OCI-LY1 (cell line): Measurements from ENCODE around the gene NPAT.

ENCODE experiments used
- CTCF ChIP-seq: fragments of 200-600 bp; sonication (generic), shearing (Covaris generic); IDR thresholded peaks from 2 replicates; pipeline ENCODE4 v1.5.1; 2017; ENCODE audit warnings: mild to moderate bottlenecking, antibody characterized with exemption, low read length, moderate library complexity, mixed read lengths
- EZH2 ChIP-seq: fragments of 200-600 bp; sonication (generic), shearing (Covaris generic); IDR thresholded peaks from 2 replicates; pipeline ENCODE4 v1.8.0; 2017; ENCODE audit warnings: borderline replicate concordance, mixed run types, mild to moderate bottlenecking, antibody characterized with exemption, low read length, moderate library complexity, mixed read lengths

GRCh38 chr11:108121274-108122155 is 100.9 kb downstream of the NPAT start, which contains the start of gene ACAT1:
- TF ChIP-seq EZH2 (no peak), CTCF (no peak)
